HG03442 (cell line): ENCODE data around the gene ADSS1.

ENCODE experiments used
- ATAC-seq: cut with Tn5 transposase; IDR thresholded peaks from one replicate; pipeline ENCODE4 v1.9.1; 2021; ENCODE audit warnings: mild to moderate bottlenecking, moderate library complexity; ENCODE audit not compliant: unreplicated experiment

The ADSS1 gene

DNA sequence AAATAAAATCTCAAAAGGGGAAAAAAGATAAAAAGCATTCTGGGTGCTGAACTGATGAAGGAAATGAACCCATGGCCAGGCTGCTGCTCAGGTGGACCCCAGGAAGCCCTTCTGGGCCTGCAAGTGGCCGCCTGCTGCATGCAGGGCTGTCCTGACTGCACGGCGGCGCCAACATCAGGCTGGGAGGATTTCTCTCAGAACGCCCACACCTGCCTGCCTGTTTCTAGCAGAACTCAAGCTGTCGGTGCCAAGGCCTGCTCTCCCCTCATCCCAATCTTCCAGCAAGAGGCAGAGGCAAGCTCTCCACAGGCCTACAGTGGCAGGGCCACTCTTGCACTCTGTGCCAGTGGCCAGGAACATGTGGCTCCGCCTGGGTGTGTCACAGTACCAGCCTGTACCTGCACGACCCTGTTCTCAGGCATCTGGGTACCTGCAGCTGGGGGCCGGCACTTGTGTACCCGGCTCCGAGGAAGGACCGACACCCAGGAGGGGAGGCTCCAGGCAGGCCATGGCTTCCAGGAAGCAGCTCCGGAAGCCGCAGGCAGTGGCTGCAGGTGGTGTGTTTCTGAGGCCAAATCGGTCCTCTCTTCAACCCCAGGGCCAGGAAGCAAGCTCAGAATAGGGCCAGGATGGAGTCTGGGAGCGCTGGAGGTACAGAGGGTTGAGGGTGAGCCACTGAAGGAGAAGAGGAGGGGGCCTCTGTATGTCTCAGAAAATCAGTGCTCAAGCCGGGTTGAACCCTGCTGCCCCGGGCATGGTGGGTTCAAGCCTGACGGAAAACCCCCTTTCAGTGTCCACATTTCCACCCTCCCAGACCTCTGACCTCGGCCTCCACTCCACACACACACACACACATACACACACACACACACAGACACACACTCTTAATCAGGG lies 37.2 kb upstream of the ADSS1 start:
- ATAC-seq: no peak

GRCh38 chr14:104687601-104688504 lies 36.2 kb upstream of the ADSS1 start:
- ATAC-seq: no peak

DNA sequence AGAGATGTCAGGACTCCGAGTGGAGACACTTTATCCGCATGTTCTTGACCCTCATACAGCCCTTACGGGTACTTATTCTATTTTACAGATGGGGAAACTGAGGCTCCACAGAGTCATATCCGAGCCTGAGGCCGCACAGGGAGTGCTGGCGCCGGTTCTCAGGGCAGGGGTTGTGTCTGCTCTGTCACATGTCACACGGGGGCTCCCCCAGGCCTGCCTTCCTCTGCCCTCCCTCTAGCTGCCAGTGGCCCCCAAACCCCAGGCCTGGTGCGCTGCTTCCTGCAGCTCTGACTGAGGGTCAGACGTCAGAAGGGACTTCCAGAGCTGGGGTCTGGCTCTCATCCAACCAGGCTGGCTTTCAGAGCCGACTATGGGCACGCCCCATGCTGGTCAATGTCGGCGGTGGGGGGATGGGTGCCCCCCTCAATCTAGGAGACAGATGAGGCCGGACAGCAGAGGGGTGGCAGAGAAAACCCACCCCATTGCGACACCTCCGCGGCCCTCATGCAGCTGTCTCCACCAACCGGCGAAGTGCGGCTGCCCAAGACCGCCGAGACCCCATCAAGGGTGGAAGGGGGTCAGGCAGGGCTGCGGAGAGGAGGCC lies 35.4 kb upstream of the ADSS1 start:
- ATAC-seq: no peak

GRCh38 chr14:104689109-104689880 lies 34.7 kb upstream of the ADSS1 start, which contains the start of gene INF2:
INF2 (plus strand) TSS chr14:104689618; CDS start chr14:104701366, 11,748 bp downstream.
- ATAC-seq: peak; percentile 38

GRCh38 chr14:104689881-104690711 lies 33.9 kb upstream of the ADSS1 start:
- no peak for ATAC-seq

DNA sequence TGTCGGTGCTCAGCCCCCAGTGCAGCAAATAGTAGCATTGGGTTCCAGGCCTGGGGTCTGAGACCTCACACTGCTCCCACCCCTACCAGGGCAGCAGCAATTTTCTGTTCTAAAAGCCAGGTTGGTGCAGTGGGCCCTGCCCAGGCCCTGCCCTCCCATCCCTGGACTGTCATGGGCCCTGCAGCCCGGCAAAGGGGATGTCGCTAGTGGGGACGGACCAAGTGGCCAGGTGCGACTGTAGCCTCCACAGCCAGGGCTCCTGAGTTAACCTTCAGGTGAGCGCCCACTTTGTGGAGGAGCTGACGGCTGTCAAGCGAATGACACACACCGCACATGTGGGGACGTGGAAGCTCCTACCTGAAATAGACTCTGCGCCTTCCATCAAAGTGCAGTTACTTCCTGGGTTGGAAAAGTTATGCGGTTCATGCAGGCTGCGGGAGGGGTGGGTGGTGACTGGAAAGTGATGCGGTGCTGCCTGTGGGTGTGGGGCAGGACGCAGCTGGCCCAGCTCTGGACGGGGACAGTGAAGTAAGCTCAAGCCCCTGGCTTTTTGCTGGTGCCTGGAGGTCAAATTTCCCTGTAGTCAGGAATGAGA lies 33.1 kb upstream of the ADSS1 start:
- ATAC-seq: no peak

DNA sequence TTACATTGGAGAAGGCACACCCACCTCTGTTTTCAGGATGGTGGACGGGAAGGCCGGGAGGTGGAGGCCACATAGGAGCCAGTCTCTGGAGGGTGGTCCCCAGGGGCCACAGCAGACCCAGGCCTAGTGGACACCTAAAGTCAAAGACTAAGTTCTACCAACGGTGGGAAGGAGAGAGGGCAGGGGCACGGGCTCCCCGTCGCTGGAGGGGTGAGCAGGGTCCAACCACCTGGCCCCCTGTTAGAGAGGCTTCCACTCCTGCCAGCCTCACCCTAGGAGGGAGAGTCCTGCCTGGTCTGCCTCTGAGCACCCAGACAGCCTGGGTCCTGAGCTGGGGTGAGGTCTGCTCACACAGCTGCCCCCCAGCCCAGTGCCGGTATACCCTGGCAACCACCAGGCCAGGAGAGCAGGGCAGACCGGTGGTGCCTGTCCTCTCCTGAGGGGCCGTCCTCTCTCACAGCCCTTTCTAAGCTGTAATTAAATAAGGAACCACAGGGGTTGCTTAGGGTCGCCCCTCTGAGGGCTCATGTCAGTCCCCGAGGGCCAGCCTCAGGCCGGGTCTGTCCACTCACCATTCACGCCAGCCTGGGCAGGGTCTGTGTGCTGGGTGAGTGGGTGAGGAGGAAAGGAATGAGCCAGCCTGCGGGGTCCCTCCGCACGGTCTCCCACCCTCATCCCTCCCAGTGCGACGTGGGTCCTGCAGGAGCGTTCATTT lies 32.3 kb upstream of the ADSS1 start:
- no peak for ATAC-seq

GRCh38 chr14:104692261-104692938 lies 31.6 kb upstream of the ADSS1 start:
- no peak for ATAC-seq

- ATAC-seq: no peak
These were observed 31.1 kb upstream of the ADSS1 start for GRCh38 chr14:104692939-104693315.

DNA sequence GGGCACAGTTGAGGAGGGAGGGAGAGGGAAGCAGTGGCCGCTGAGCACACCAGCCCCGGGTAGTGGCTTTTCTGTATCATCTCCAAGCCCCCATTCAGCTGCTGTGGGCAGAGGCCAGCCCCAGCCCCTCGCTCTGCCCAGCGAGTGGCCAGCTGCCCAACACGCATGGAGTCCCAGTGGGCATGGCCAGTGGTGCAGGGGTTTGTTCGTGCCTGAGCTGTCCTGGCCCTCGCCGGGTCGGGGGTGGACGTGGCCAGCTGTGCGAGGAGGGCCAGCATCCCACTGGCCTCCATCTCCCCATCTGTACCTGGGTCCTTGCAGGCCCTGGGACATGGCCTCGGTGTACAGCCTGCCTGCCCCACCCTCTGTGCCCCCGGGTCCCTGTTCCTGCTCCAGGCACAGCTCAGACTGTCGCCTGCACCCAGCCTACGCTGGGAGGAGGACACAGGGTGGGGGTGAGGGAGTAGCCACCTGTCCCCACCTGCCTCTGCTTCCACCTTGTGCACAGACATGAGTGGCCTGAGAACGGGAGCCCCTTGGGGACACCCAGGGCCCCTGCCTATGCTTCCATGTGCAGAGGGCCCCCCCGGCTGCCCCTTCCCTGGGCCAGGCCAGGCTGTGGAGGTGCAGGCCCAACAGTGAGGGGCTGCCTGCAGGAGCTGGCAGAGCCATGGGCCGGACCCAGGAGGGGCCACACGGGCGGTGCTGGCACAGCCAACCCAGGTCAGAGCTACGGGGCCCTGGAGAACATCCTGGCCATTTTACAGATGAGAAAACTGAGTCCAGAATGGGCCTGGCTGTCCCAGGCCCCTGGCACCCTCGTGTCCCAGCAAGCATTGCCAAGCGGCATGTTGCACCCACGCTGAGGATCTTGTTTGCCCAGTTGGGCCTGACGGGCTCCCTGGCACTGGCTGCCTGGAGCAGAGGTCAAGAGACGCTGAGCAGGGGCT lies 30.3 kb upstream of the ADSS1 start:
- no peak for ATAC-seq

GRCh38 chr14:104694475-104694950 lies 29.5 kb upstream of the ADSS1 start:
- no peak for ATAC-seq

DNA sequence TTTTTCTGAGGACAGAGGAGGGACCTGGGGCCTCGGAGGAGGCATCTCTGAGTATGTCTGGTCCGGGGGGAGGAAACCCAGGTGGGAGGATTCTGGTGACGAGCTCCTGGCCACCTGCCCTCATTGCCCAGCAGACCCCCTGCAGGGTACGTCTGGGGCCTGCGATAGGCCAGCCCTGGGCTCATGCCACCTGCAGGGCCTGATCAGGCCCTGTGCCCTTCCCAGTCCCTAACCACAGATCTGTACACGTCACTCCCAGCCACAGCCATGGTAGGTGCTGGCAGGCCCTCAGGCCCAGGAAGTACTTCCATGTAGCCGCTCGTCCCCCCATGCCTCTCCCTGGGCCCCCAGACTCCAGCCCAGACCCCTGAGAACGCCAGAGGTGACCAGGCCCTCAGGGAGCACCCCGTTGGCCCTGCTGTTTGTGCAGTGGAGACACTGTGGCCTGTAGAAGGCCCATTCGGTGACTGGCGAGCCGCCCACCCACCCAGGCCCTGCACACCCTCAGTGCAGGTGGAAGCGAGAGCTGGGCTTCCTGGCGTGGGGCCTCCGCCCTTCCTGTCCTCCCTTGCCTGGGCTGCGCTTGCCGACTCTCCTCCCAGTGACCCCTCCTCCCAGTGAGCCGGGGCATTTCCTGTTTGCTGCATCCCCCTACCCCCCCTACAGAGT lies 28.9 kb upstream of the ADSS1 start:
- no peak for ATAC-seq

DNA sequence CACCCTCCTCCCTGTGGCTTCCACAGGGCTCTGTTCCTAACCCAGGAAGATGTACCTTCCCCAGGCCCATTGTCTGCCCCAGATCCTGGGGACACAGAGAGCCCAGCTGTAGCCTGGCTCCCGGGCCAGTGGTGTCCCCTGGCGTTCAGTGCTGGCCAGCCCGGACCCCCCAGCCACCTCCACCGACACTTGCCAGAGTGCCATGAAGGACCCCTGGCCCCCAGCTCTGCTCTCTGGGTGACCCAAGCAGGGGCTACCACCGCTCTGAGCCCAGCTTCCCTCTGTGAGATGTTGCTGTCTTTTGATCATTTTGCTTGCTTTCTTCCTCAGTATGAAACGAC lies 28.4 kb upstream of the ADSS1 start:
- ATAC-seq: no peak

- no peak for ATAC-seq
These were observed 27.2 kb upstream of the ADSS1 start for GRCh38 chr14:104696671-104697316.

DNA sequence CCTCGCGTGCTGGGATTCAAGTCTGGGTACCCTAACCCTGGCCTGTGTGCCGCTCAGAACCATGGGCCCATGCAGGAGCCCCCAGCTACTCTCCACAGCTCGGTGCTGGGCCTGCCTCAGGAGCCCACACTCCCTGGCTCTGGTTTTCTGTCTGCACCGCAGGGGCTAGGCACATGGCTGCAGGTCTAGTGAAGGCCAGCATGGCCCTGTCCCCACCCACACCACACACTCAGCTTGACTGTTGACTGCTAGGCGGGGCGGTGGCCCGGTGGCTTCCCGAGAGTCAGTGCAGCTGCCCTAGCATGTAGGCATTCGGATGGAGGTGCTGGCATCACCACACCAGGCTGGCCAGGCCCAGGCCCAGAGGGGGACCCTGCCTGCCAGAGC lies 26.7 kb upstream of the ADSS1 start:
- ATAC-seq: no peak
